Muscle layer of duodenum (tissue), 2 donors: ENCODE results near the gene MFAP2.
"Not testable (repeated sequence)": the region's sequence is repeated elsewhere in the genome, so short reads cannot be mapped to it uniquely, and the experiment has no call there.

ENCODE experiments used
- H3K27ac ChIP-seq: one replicate; pipeline ENCODE4 v1.7.0; 2013; ENCODE audit warnings: mild to moderate bottlenecking, low read length
- H3K27me3 ChIP-seq: one replicate; pipeline ENCODE4 v1.7.0; 2013; ENCODE audit warnings: low read depth, mild to moderate bottlenecking, control low read depth, low read length
- H3K36me3 ChIP-seq, 2 donors: one replicate each; pipeline ENCODE4 v1.7.0; 2013; ENCODE audit warnings: low read length in 2 of 2, control low read depth in 1 of 2, mild to moderate bottlenecking in 1 of 2; ENCODE audit not compliant: insufficient read depth in 2 of 2, control insufficient read depth in 1 of 2
- H3K4me1 ChIP-seq, 2 donors: one replicate each; pipeline ENCODE4 v1.7.0; 2013; ENCODE audit warnings: low read length in 2 of 2, mild to moderate bottlenecking in 2 of 2, control low read depth in 1 of 2, moderate library complexity in 1 of 2; ENCODE audit not compliant: insufficient read depth in 2 of 2, control insufficient read depth in 1 of 2
- H3K4me3 ChIP-seq, 2 donors: one replicate each; pipeline ENCODE4 v1.7.0; 2013; ENCODE audit warnings: low read length in 2 of 2, low read depth in 1 of 2, mild to moderate bottlenecking in 1 of 2
- H3K9me3 ChIP-seq, 2 donors: one replicate each; pipeline ENCODE4 v1.7.0; 2013; ENCODE audit warnings: low read length in 2 of 2, control low read depth in 1 of 2, mild to moderate bottlenecking in 1 of 2; ENCODE audit not compliant: control insufficient read depth in 1 of 2
- donor health status: healthy.

The MFAP2 gene

DNA sequence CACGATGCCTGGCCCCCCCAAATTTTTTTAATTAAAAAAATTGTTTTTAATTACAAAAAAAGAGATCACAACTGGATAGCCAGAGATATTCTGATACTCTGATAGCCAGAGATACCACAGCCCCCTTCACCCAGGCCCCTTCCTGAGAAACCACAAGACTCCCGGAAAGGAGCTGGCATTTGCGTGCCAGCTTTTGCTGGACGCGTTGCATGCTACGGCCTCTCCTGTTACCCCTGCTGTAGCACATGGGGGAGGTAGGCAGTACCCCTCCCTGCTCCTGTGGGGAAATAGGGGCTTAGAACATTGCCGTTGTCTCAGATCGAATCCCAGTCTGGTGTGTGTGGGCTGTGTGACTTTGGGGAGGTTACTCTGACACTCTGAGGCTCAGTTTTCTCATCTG is 22.7 kb downstream of the MFAP2 start:
- H3K27me3 ChIP-seq = no peaks in the 10 kb centered on the region
- no peak overlapping the region for H3K27ac ChIP-seq
- peaks cover 0 to 33% of the 10 kb centered on the region in 2 donors for H3K36me3 ChIP-seq

DNA sequence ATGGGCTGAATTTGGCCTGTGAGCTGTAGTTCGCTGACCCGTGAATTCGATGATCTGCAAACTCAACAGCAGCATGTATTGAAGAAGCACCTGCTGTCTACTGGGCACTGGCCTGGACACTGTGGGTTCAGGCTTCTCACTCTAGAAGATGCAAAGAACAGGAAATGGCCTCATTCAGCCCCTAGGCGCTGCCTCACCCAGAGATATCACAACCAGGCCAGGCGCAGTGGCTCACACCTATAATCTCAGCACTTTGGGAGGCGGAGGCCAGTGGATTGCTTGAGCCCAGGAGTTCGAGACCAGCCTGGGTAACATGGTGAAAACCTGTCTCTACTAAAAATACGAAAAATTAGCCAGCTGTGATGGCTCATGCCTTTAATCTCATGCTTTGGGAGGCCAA is 23.6 kb downstream of the MFAP2 start:
- no peaks in the 10 kb centered on the region for H3K27me3 ChIP-seq
- peaks cover 0 to 6% of the 10 kb centered on the region in 2 donors for H3K4me1 ChIP-seq
- no peak overlapping the region for H3K4me3 ChIP-seq
- no peak overlapping the region for H3K27ac ChIP-seq
- H3K9me3 ChIP-seq = no peaks in the 10 kb centered on the region
- peaks cover 0 to 33% of the 10 kb centered on the region in 2 donors for H3K36me3 ChIP-seq

More for the DNA sequence above, 22.7 kb downstream of the MFAP2 start:
- no peaks in the 10 kb centered on the region for H3K9me3 ChIP-seq
- H3K4me3 ChIP-seq = no peak overlapping the region
- H3K4me1 ChIP-seq = peaks cover 0 to 6% of the 10 kb centered on the region in 2 donors

DNA sequence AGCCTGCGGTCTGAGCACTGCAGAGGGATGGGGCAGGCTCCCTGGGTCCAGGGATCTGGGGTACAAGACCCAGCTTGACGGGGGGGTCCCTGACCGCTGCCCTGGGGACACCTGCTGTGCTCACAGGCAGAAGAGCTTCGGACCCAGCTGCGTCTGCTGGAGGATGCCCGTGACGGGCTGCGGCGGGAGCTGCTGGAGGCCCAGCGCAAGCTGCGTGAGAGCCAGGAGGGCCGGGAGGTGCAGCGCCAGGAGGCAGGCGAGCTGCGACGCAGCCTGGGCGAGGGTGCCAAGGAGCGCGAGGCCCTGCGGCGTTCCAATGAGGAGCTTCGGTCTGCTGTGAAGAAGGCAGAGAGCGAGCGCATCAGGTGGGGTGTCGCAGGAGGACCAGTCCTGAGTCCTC is 25.2 kb downstream of the MFAP2 start:
- H3K27ac ChIP-seq = no peak overlapping the region
- peaks cover 0 to under 1% of the 10 kb centered on the region in 2 donors for H3K4me1 ChIP-seq
- H3K4me3 ChIP-seq = no peak overlapping the region
- no peaks in the 10 kb centered on the region for H3K27me3 ChIP-seq
- peaks cover 0 to 33% of the 10 kb centered on the region in 2 donors for H3K36me3 ChIP-seq
- H3K9me3 ChIP-seq = no peaks in the 10 kb centered on the region

DNA sequence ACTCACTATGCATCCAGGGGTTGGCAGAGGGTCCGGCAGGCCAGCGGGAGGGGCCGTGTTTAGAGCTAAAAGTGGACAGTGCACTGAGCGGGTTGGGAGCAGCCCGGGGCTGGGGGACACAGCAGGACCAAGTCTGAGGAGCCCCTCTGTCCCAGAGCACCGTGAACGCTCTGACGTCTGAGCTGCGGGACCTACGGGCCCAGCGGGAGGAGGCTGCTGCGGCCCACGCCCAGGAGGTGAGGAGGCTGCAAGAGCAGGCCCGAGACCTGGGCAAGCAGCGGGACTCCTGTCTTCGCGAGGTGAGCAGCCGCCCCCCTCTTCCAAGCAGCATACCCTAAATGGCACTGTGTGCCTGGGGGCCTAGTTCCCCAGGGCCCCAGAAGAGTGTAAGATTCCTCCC is 25.8 kb downstream of the MFAP2 start:
- Histone ChIP-seq H3K27me3 (no peaks in the 10 kb centered on the region), H3K9me3 (no peaks in the 10 kb centered on the region), H3K27ac (no peak overlapping the region), H3K4me3 (no peak overlapping the region), H3K36me3 (peaks cover 0 to 33% of the 10 kb centered on the region in 2 donors), H3K4me1 (no peaks in the 10 kb centered on the region)

DNA sequence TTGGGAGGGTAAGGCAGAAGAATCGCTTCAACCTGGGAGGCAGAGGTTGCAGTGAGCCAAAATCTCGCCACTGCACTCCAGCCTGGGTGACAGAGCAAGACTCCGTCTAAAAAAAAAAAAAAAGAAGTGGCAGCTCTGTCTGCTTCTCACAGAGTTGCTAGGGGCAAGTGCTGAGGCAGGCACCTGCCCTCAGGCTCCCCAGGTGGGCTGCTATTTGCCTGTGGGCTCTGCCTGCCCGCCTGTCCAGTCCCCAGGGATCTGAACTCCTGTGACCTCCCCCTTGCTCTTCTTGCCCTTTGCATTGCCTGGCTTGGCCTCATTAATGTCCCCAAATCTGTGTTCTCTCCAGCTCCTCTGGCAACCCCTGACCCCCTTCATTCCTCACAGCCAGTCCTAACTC is 28.0 kb downstream of the MFAP2 start:
- not testable (repeated sequence) for H3K9me3 ChIP-seq, H3K4me3 ChIP-seq, H3K27me3 ChIP-seq, H3K4me1 ChIP-seq, H3K27ac ChIP-seq
- peaks cover 0 to 33% of the 10 kb centered on the region in 2 donors for H3K36me3 ChIP-seq

DNA sequence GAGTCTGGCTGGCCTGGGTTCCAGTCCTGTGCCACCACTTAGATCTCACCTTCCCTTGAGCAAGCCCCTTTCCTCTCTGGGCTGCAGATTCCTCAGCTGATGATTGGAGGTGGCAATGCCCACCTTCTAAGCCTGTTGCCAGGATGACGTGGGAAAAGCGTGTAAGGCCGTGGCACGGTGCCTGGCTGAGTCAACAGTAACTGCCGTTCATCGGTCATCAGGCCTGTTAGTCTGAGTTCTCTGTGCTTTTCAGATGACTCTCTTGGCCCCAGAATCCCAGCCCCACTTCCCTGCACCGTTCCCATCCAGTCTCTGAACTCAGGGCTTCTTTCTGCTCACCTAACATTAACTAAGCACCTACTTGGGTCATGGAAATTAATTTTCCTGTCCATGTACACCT is 31.4 kb downstream of the MFAP2 start:
- H3K4me1 ChIP-seq, H3K27me3 ChIP-seq, H3K9me3 ChIP-seq, H3K4me3 ChIP-seq, H3K27ac ChIP-seq: not testable (repeated sequence)
- H3K36me3 ChIP-seq = peaks cover 0 to 25% of the 10 kb centered on the region in 2 donors

DNA sequence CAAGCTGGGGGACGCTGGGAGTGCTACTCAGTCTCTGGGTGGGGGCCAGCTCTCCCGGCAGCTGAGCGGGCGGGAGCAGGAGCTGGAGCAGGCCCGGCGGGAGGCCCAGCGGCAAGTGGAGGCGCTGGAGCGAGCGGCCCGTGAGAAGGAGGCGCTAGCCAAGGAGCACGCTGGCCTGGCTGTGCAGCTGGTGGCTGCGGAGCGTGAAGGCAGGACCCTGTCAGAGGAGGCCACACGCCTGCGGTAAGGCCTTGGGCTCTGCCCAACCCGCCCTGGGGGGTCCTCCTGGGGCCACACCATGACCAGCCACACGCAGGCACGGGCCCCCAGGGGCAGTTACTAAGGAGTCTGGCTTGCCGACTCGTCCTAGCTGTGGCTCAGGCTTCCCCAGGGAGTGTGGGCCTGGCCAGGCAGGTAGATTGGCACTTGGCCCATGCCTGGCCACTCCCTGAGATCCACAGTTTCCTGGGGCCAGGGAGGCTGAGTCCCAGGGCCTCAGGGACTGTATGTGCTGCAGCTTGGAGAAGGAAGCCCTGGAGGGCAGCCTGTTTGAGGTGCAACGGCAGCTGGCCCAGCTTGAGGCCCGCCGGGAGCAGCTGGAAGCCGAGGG is 32.0 kb downstream of the MFAP2 start:
- not testable (repeated sequence) for H3K27ac ChIP-seq, H3K4me3 ChIP-seq, H3K27me3 ChIP-seq, H3K4me1 ChIP-seq, H3K9me3 ChIP-seq
- peaks cover 0 to 28% of the 10 kb centered on the region in 2 donors for H3K36me3 ChIP-seq

DNA sequence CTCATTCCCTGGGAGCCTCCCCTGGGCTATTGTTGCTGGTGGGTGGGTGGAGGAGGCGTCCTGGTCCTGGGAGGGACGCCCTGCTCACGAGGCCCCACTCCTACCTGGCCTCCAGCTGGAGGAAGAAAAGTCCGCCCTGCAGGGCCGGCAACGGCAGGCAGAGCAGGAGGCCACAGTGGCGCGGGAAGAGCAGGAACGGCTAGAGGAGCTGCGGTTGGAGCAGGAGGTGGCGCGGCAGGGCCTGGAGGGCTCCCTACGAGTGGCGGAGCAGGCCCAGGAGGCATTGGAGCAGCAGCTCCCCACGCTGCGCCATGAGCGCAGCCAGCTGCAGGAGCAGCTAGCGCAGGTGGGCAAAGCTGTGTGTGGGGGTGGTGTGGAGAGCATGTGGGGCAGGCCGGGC is 33.8 kb downstream of the MFAP2 start:
- no peaks in the 10 kb centered on the region for H3K9me3 ChIP-seq
- H3K4me1 ChIP-seq = no peaks in the 10 kb centered on the region
- H3K4me3 ChIP-seq = no peak overlapping the region
- peaks cover 0 to 38% of the 10 kb centered on the region in 2 donors for H3K36me3 ChIP-seq
- no peaks in the 10 kb centered on the region for H3K27me3 ChIP-seq
- no peak overlapping the region for H3K27ac ChIP-seq

DNA sequence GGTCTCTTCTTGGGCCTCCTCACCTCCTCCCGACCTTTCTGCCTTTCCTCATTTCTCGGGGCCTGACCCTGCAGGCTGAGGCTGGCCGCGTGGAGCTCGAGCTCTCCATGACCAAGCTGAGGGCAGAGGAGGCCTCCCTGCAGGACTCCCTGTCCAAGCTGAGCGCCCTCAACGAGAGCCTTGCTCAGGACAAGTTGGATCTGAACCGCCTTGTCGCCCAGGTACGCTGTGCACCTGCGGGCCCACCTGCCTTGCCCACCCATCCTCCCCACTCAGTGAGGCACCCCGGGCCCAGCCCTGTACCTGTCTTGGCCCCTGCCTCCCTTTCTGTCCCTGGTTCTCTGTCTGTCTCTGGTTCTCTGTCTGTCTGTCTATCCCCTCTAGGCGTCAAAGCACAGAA is 34.2 kb downstream of the MFAP2 start:
- H3K27ac ChIP-seq, H3K9me3 ChIP-seq, H3K4me1 ChIP-seq, H3K4me3 ChIP-seq, H3K27me3 ChIP-seq: not testable (repeated sequence)
- H3K36me3 ChIP-seq = peaks cover 0 to 42% of the 10 kb centered on the region in 2 donors

DNA sequence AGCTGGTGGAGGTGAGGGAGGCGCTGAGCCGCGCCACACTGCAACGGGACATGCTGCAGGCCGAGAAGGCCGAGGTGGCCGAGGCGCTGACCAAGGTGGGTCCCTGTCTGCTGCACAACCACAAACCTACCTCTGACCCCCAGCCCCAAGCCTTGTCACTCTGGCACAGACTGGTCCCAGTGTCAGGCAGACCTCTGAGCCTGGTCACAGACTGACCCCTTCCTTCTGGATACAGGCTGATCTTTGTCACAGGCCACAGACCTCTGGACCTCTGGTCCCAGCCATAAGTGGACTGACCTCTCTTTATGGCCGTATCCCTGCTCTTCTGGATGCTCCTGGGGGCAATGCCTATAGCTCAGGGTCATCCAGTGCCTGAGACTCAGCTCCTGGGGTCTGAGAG is 34.9 kb downstream of the MFAP2 start:
- not testable (repeated sequence) for H3K27ac ChIP-seq, H3K9me3 ChIP-seq, H3K4me3 ChIP-seq, H3K27me3 ChIP-seq, H3K4me1 ChIP-seq
- H3K36me3 ChIP-seq = peaks cover 0 to 46% of the 10 kb centered on the region in 2 donors

DNA sequence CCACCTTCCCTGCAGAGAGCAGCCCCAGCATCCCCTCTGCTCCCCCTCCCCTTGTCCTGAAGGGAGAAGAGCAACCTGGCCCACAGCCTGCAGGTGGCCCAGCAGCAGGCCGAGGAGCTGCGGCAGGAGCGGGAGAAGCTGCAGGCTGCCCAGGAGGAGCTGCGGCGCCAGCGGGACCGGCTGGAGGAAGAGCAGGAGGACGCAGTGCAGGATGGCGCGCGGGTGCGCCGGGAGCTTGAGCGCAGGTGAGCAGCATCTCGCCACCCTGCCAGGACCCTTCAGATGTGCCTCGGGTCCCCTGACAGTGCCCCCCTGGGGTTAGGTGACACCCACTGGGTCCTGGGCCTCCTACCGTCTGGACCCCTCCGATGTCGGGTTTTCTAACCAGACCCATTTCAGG is 36.4 kb downstream of the MFAP2 start:
- no peak overlapping the region for H3K4me3 ChIP-seq
- no peak overlapping the region for H3K27ac ChIP-seq
- H3K9me3 ChIP-seq = no peaks in the 10 kb centered on the region
- no peaks in the 10 kb centered on the region for H3K4me1 ChIP-seq
- no peaks in the 10 kb centered on the region for H3K27me3 ChIP-seq
- peaks cover 0 to 55% of the 10 kb centered on the region in 2 donors for H3K36me3 ChIP-seq

DNA sequence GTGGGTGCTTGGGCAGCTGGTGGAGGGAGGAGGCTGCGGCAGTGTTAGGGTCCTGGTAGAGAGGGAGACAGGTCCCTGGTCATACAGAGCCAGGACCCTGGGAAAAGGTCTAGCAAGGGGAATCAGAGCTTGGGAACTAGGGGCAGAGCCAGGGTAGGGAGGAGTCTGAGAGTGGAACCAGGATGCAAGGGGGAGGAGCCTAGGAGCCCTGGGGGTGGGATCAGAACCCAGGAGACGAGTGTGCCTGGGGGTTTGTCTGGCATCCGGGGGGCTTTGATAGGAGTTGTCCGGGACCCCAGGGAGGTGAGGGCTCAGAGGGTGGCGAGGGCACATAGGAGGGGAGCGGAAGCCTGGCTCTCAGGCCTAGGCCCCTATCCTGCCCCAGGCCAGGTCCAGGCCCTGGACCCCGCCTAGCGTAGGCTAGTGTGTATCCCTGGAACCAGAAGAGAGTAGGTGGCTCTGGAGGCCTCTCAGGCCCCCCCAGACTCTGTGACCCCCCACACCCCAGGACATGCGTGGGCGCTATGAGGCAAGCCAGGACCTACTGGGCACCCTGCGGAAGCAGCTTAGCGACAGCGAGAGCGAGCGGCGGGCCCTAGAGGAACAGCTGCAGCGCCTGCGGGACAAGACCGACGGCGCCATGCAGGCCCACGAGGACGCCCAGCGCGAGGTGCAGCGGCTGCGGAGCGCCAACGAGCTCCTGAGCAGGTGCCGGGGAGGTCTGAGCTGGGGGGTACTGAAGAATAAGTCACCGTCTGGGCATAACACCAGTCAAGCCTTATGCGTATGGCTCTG is 40.8 kb downstream of the MFAP2 start:
- not testable (repeated sequence) for H3K4me3 ChIP-seq, H3K27ac ChIP-seq, H3K4me1 ChIP-seq, H3K27me3 ChIP-seq, H3K9me3 ChIP-seq
- peaks cover 0 to 65% of the 10 kb centered on the region in 2 donors for H3K36me3 ChIP-seq
